GM12875 (cell line): ENCODE data around the gene GRIP2.

Experiments
- H3K4me3 ChIP-seq: one replicate; pipeline ENCODE4 v1.5.1; 2011; ENCODE audit warnings: low read depth, low read length, control low read depth
- CTCF ChIP-seq: IDR thresholded peaks from 2 replicates; pipeline ENCODE4 v1.5.1; 2011; ENCODE audit warnings: low read depth, mild to moderate bottlenecking, control low read depth, inconsistent platforms, low read length, moderate library complexity, borderline replicate concordance; ENCODE audit not compliant: insufficient read depth

GRIP2 gene

GRCh38 chr3:14491396-14492190, 48.5 kb downstream of the GRIP2 start:
- TF ChIP-seq CTCF, result no peak
- no peak overlapping the region for H3K4me3 ChIP-seq

GRCh38 chr3:14490831-14491230, 49.3 kb downstream of the GRIP2 start:
- TF ChIP-seq CTCF, result no peak
- H3K4me3 ChIP-seq, result no peak overlapping the region

- no peak overlapping the region for H3K4me3 ChIP-seq
- no peak for TF ChIP-seq CTCF
Observed at GRCh38 chr3:14490255-14490654, 49.9 kb downstream of the GRIP2 start.

GRCh38 chr3:14489641-14490040, 50.5 kb downstream of the GRIP2 start:
- TF ChIP-seq CTCF, result no peak
- no peak overlapping the region for H3K4me3 ChIP-seq

- H3K4me3 ChIP-seq, result no peak overlapping the region
- TF ChIP-seq CTCF, result no peak
Observed at GRCh38 chr3:14488286-14489041, 51.7 kb downstream of the GRIP2 start.

- H3K4me3 ChIP-seq, result no peak overlapping the region
- TF ChIP-seq CTCF, result no peak
Observed at GRCh38 chr3:14487821-14488220, 52.3 kb downstream of the GRIP2 start.

- H3K4me3 ChIP-seq, result no peak overlapping the region
- TF ChIP-seq CTCF, result no peak
Observed at GRCh38 chr3:14487086-14487485, 53.1 kb downstream of the GRIP2 start.
